Measurements from ENCODE around the gene C3orf85. TPM values are rescaled to one million over a fixed set of nuclear protein-coding genes. Genes with fewer than 3 reads are reported as not detected.

Gene C3orf85
- polyA plus RNA-seq, 3 donors = not detected

DNA sequence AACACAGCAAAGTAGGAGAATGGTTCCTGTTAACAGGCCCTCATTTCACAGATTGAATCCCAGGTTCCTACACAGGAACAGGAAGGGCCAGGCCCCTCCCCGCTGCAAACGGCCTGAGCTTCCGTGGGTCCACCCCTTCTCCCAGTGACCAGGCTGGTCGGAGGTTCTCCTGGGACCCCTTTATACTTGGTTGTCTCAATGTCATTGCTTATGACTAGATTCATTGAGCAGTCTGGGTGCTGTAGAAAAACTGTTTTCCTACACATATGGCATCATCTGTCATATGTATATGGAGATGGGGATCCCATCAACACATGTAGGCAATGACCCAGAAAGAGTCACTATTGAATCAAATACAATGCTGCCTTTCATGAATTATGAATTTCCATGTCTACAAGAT, 3.8 kb downstream of the C3orf85 start:
- WGBS, 3 donors = 70 to 82% (median 72%) methylated on average over 4 of the region's 4 CpGs
- H3K27ac ChIP-seq (ENCODE audit: low read depth, low read length) = no peak overlapping the region

DNA sequence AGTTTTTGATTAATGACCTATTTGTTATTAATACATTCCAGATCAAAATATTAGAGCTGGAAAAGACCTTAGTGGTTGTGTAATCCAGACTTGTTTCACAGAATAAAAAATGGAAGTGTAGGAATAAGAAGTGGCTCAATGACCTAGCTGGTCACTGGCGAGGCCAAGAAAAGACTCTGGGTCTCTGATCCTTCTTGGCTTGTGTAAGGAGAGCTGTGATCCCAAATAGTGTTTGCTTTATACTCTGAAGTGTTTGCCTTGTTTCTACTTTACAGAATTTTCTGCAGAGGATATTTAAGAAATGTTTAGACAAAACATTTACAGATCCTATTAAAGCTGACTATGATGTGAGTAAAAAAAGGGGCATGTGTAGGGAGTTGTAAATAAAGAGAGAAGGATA, 7.1 kb downstream of the C3orf85 start:
- no peak overlapping the region for H3K27ac ChIP-seq (ENCODE audit: low read depth, low read length)
- 74 to 85% (median 76%) methylated on average over 1 of the region's 1 CpG for WGBS, 3 donors

- H3K27ac ChIP-seq (ENCODE audit: low read depth, low read length) = no peak overlapping the region
- 87 to 97% (median 93%) methylated on average over 2 of the region's 2 CpGs for WGBS, 3 donors
These were observed 12.6 kb downstream of the C3orf85 start for GRCh38 chr3:109149078-109149477.

GRCh38 chr3:109152320-109152719, 15.8 kb downstream of the C3orf85 start:
- 63 to 86% (median 77%) methylated on average over 4 of the region's 4 CpGs for WGBS, 3 donors
- H3K27ac ChIP-seq (ENCODE audit: low read depth, low read length) = no peak overlapping the region

- H3K27ac ChIP-seq (ENCODE audit: low read depth, low read length) = no peak overlapping the region
- WGBS, 3 donors = 68 to 70% (median 69%) methylated on average over 2 of the region's 2 CpGs
These were observed 18.5 kb downstream of the C3orf85 start for GRCh38 chr3:109154979-109155378.

GRCh38 chr3:109155828-109156227, 19.3 kb downstream of the C3orf85 start:
- 49 to 87% (median 79%) methylated on average over 1 of the region's 1 CpG for WGBS, 3 donors
- H3K27ac ChIP-seq (ENCODE audit: low read depth, low read length) = no peak overlapping the region

DNA sequence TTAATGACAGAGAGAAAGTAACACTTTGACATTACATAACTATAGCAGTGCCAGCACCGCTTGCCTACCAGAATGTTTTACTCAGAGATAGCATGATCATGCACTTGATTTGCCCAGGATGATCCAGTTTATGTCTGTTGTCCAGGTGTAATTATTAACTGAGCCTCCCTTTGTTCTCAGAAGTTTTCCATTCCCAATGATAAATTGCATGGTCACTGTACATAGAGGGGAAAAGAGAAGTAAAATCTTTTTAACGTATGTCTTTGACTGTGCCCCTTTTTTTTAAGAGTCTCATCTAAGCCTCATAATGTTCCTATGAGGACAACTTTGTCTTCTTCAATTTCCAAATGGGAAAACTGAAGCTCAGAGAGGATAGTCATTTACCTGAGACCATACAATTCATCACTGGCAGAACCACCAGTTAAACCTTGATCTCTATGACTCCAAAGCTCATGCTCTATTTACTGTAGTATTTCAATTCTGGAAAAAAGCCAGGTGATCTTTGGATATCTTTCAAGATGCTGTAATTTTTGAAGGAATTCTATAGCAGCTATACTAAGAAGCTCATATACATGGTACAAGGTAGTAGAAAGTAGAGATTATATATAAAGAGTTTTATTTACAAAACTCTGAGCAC, 25.1 kb downstream of the C3orf85 start:
- 19 to 56% (median 38%) methylated on average over 2 of the region's 2 CpGs for WGBS, 3 donors
- H3K27ac ChIP-seq (ENCODE audit: low read depth, low read length) = no peak overlapping the region

DNA sequence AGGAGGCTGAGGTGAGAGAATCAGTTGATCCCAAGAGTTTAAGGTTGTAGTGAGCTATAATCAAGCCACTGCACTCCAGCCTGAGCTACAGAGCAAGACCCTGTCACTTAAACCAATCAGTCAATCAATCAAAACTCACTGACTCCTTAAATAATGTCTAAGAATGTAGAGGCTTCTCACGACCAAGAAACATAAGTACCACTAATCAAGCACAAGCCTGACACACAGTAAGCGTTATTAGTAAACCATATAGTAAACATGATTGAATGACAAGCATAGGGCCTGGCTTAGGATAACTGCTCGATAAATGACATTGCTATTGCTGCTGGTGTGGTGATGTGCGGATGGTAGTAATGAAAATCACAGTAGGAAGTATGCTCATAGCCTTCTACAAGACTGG, 29.4 kb downstream of the C3orf85 start:
- 79 to 88% (median 83%) methylated on average over 4 of the region's 4 CpGs for WGBS, 3 donors
- no peak overlapping the region for H3K27ac ChIP-seq (ENCODE audit: low read depth, low read length)

DNA sequence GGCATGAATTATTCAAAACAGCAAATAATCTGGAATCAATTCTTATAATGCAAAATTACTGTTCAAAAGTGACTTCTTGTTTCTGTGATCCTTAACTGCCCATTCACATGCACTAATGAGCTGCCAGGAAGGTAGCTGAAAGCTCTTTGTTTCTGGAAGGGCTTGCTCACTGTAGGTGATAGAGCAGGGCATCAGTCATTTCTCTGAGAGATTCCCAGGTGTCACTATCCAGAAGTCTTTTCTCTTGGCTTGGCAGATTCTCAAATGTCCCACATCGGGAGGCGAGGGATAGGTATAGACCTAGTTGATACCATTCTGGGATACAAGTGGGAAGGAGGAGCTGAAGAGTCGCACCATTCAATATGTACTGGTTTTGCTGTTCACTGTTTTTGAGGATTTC, 35.0 kb downstream of the C3orf85 start:
- WGBS, 3 donors = 91 to 93% (median 92%) methylated on average over 3 of the region's 3 CpGs

DNA sequence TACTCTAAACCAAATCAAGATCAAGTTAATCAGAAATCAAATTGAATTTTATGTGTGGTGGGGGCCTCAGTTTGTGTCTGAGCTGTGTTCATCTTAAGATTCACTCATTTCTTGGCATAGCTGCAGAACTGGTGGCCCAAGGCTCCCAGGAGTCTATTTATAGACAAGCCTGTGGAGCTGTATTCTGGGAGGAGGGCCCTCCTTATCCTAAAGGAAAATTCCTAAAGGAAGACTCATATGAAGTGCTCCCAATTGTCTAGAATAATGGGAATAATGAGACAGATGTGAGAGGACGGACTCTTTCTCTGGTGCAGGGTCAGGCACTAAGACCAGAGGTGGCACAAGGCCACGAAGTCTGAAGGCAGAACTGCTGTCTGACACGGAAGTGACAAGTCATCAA, 38.9 kb downstream of the C3orf85 start:
- 68 to 78% (median 69%) methylated on average over 3 of the region's 3 CpGs for WGBS, 3 donors
- no peak overlapping the region for H3K27ac ChIP-seq (ENCODE audit: low read depth, low read length)

More for the DNA sequence above, 35.0 kb downstream of the C3orf85 start:
- no peak overlapping the region for H3K27ac ChIP-seq (ENCODE audit: low read depth, low read length)

GRCh38 chr3:109176726-109177125, 40.2 kb downstream of the C3orf85 start:
- WGBS, 3 donors = 83 to 88% (median 87%) methylated on average over 4 of the region's 4 CpGs
- no peak overlapping the region for H3K27ac ChIP-seq (ENCODE audit: low read depth, low read length)

GRCh38 chr3:109177908-109178307, 41.4 kb downstream of the C3orf85 start:
- WGBS, 3 donors = 67 to 85% (median 82%) methylated on average over 5 of the region's 5 CpGs
- no peak overlapping the region for H3K27ac ChIP-seq (ENCODE audit: low read depth, low read length)

GRCh38 chr3:109178708-109179107, 42.2 kb downstream of the C3orf85 start:
- WGBS, 3 donors = 80 to 82% (median 82%) methylated on average over 1 of the region's 1 CpG
- no peak overlapping the region for H3K27ac ChIP-seq (ENCODE audit: low read depth, low read length)

- H3K27ac ChIP-seq (ENCODE audit: low read depth, low read length) = no peak overlapping the region
These were observed 48.2 kb downstream of the C3orf85 start for GRCh38 chr3:109184726-109185125.

DNA sequence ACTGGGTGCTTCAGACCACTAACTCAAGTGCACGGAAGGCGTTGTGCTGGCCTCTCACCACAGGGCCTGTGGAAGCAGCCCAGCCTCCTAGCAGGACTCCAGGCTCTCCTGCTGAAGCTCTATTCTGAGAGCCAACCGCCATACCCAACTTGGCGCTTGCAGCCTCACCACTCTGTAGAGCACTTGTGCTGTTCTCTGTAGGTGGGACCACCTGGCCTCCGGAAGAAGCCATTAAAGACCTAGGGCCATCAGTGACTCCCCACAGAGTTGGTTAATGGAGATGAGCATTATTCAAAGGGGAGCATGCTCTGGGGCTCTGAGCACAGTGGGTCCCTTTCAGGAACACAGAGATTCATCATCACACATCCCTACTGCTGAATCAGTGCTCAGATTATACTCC, 50.9 kb downstream of the C3orf85 start:
- H3K27ac ChIP-seq (ENCODE audit: low read depth, low read length) = no peak overlapping the region
- 92 to 98% (median 96%) methylated on average over 5 of the region's 5 CpGs for WGBS, 3 donors

DNA sequence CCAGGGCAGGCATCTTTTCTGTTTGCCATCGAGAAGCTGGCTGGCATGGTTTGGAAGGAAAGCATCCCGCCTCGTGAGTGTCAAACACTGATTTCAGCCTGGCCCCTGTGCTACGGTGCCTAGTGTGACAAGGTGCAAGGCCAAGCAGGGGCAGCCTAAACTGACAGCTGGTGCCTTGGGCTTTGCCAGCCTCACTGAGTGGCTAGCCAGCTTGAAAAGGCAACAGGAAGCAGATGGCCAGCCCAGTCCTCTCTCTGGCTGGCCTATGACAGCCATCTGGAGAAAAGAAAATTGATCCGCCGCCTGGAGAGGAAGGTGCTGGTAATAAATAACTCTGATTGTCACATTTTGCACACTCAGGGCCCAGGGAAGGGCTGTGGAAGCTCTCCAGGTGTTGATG, 52.2 kb downstream of the C3orf85 start:
- no peak overlapping the region for H3K27ac ChIP-seq (ENCODE audit: low read depth, low read length)
- WGBS, 3 donors = 41 to 48% (median 47%) methylated on average over 6 of the region's 6 CpGs

DNA sequence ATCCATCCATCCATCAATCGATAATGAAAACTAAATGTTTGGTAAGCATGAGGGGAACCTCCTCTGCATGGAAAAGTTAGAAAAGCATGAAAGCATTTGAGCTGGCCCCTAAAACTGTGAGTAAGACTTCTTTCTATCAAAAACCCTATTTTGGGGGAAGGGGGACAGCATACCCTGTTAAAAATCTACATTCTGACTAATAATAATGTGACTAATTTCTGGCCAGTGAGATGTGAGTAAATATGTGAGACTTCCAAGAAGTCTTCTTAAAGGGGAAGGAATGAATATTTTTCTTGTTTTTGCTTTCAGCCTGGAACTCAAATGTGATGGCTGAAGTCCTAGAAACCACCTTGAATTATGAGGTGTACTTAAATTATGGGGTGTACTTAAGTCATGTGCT, 54.9 kb downstream of the C3orf85 start:
- WGBS, 3 donors = 82 to 97% (median 94%) methylated on average over 1 of the region's 1 CpG
- no peak overlapping the region for H3K27ac ChIP-seq (ENCODE audit: low read depth, low read length)

- 19 to 55% (median 30%) methylated on average over 1 of the region's 1 CpG for WGBS, 3 donors
- H3K27ac ChIP-seq (ENCODE audit: low read depth, low read length) = no peak overlapping the region
These were observed 59.3 kb downstream of the C3orf85 start for GRCh38 chr3:109195815-109196214.

Data from adipose tissue (tissue), 3 donors.